Body of pancreas (tissue), 4 donors: Measurements from ENCODE around the gene RAB5IF. TPM values are rescaled to one million over a fixed set of nuclear protein-coding genes. Genes with fewer than 3 reads are reported as not detected.

Source experiments
- ATAC-seq: fragments of 150-250 bp; one replicate; pipeline ENCODE4 v1.9.1; 2016
- DNase-seq, 4 donors: peaks; one replicate each; pipeline ENCODE4 v3.0.0-alpha.2; 2019
- H3K27ac ChIP-seq, 4 donors: fragments of 200-600 bp; sonication (generic); 1 replicate in 3 of 4; 2 replicates in 1 of 4; pipeline versions ENCODE4 v1.5.1 to v1.6.1; 2016 to 2019; ENCODE audit warnings: mild to moderate bottlenecking in 1 of 4, mixed read lengths in 1 of 4, moderate library complexity in 1 of 4
- H3K27me3 ChIP-seq, 2 donors: fragments of 200-600 bp; sonication (generic); one replicate each; pipeline ENCODE4 v1.6.0; 2016; ENCODE audit warnings: mild to moderate bottlenecking in 1 of 2
- H3K36me3 ChIP-seq, 2 donors: fragments of 200-600 bp; sonication (generic); replicated peaks in 1 of 2; 2 replicates each; pipeline ENCODE4 v1.5.1; 2016; ENCODE audit warnings: low read depth in 2 of 2; ENCODE audit not compliant: insufficient read depth in 1 of 2
- H3K4me1 ChIP-seq: fragments of 200-600 bp; sonication (generic); one replicate; pipeline ENCODE4 v1.6.0; 2016
- H3K4me3 ChIP-seq, 2 donors: fragments of 200-600 bp; sonication (generic); 1 replicate in 1 of 2; 2 replicates in 1 of 2; pipeline ENCODE4 v1.5.1; 2016 to 2019
- H3K9me3 ChIP-seq, 3 donors: fragments of 200-600 bp; sonication (generic); 1 replicate in 2 of 3; 2 replicates in 1 of 3; pipeline ENCODE4 v1.5.1; 2016
- POLR2A ChIP-seq, 3 donors: fragments of 450-650 bp; IDR thresholded peaks; one replicate each; pipeline ENCODE4 v1.6.1; 2016; ENCODE audit warnings: antibody characterized with exemption in 3 of 3, mild to moderate bottlenecking in 2 of 3
- WGBS, 2 donors: methylation state at CpG; one replicate each; pipeline ENCODE4 v1.1.5; 2017; 5-methylcytosine and 5-hydroxymethylcytosine counted together
- intact Hi-C: fragments of 100-400 bp; cut with DNase I; formaldehyde crosslinking; loops from one replicate; pipeline ENCODE4 v1.15.1; 2023
- total RNA-seq, 2 donors: library from RNA; depleted of rRNA; stranded (reverse); fragments of >200 nt; gene quantifications; one replicate each; pipeline ENCODE4 v1.1.0, GENCODE V29; 2016
- TF ChIP-seq, protein P1 (sequence below), 7 experiments: fragments of 450-650 bp in 4 of 7; fragments of 200-600 bp in 3 of 7; sonication (generic) in 3 of 7; IDR thresholded peaks; one replicate each; pipeline ENCODE4 v1.5.1; 2016 to 2019; ENCODE audit warnings: antibody characterized with exemption in 7 of 7

Gene RAB5IF
- total RNA-seq, 2 donors from 2014 or later, result 27.0 to 42.0 TPM

DNA sequence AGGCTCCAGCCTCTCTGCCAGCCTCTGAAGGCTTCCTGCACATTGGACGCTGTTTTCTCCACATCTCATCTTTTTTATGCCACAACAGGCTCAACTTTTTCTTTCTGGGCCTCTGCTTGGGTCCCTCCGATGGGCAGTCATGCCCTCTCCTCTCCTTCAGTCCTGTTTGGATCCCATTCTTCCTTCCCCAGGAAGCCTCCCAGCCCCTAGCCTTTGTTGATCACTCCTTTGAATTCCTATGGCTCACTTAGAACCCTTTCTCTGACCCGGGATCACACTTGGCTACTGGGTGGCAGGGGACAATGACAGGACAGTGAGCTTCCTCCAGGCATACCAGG lies 35.9 kb downstream of the RAB5IF start:
- no peaks in the 10 kb centered on the region for H3K4me1 ChIP-seq
- no peak overlapping the region for H3K27ac ChIP-seq
- no peaks in the 10 kb centered on the region for H3K9me3 ChIP-seq
- ATAC-seq (no peak), DNase-seq (no peak)
- intact Hi-C loops, result no loop called here
- no peaks in the 10 kb centered on the region for H3K36me3 ChIP-seq
- no peak overlapping the region for H3K4me3 ChIP-seq
- H3K27me3 ChIP-seq, result no peaks in the 10 kb centered on the region
- 74 to 77% methylated on average over 3 of the region's 3 CpGs for WGBS, 2 donors
- TF ChIP-seq, protein P1, sequence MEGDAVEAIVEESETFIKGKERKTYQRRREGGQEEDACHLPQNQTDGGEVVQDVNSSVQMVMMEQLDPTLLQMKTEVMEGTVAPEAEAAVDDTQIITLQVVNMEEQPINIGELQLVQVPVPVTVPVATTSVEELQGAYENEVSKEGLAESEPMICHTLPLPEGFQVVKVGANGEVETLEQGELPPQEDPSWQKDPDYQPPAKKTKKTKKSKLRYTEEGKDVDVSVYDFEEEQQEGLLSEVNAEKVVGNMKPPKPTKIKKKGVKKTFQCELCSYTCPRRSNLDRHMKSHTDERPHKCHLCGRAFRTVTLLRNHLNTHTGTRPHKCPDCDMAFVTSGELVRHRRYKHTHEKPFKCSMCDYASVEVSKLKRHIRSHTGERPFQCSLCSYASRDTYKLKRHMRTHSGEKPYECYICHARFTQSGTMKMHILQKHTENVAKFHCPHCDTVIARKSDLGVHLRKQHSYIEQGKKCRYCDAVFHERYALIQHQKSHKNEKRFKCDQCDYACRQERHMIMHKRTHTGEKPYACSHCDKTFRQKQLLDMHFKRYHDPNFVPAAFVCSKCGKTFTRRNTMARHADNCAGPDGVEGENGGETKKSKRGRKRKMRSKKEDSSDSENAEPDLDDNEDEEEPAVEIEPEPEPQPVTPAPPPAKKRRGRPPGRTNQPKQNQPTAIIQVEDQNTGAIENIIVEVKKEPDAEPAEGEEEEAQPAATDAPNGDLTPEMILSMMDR (IDR thresholded peaks at IDR 0.05), result no peak
- TF ChIP-seq POLR2A (IDR thresholded peaks at IDR 0.05), result no peak

DNA sequence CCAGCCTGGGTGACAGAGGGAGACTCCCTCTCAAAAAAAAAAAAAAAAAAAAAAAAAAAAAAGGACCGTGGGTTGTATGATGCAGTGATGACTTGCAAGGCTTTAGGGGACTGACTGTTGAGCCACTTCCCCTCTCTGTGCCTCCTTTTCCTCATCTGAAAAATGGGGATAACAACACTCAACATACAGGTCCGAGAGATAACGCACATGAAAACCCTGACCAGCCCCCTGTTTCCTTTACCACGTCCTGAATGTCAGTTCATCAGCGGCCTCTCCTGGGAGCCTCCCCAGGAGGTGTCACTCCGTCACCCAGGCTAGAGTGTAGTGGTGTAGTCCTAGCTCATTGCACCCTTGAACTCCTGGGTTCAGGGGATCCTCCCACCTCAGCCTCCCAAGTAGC lies 36.6 kb downstream of the RAB5IF start:
- no peak overlapping the region for H3K4me3 ChIP-seq
- no peaks in the 10 kb centered on the region for H3K9me3 ChIP-seq
- DNase-seq, result no peak
- no peak overlapping the region for H3K27ac ChIP-seq
- no peaks in the 10 kb centered on the region for H3K36me3 ChIP-seq
- ATAC-seq, result no peak
- 67 to 97% methylated on average over 3 to 5 of the region's 6 CpGs for WGBS, 2 donors
- H3K27me3 ChIP-seq, result no peaks in the 10 kb centered on the region
- intact Hi-C loops, result no loop called here
- no peaks in the 10 kb centered on the region for H3K4me1 ChIP-seq
- TF ChIP-seq, protein P1 (IDR thresholded peaks at IDR 0.05), result no peak
- TF ChIP-seq POLR2A (IDR thresholded peaks at IDR 0.05), result no peak

GRCh38 chr20:36644032-36644705 lies 38.6 kb downstream of the RAB5IF start:
- H3K4me3 ChIP-seq, result no peak overlapping the region
- no peaks in the 10 kb centered on the region for H3K36me3 ChIP-seq
- no peak for TF ChIP-seq POLR2A (IDR thresholded peaks at IDR 0.05)
- TF ChIP-seq, protein P1 (IDR thresholded peaks at IDR 0.05), result no peak
- 68 to 100% methylated on average over 1 to 5 of the region's 5 CpGs for WGBS, 2 donors
- no peaks in the 10 kb centered on the region for H3K27me3 ChIP-seq
- no peaks in the 10 kb centered on the region for H3K9me3 ChIP-seq
- no peaks in the 10 kb centered on the region for H3K4me1 ChIP-seq
- no peak for ATAC-seq
- H3K27ac ChIP-seq, result no peak overlapping the region
- no peak for DNase-seq
- intact Hi-C loops, result no loop called here

DNA sequence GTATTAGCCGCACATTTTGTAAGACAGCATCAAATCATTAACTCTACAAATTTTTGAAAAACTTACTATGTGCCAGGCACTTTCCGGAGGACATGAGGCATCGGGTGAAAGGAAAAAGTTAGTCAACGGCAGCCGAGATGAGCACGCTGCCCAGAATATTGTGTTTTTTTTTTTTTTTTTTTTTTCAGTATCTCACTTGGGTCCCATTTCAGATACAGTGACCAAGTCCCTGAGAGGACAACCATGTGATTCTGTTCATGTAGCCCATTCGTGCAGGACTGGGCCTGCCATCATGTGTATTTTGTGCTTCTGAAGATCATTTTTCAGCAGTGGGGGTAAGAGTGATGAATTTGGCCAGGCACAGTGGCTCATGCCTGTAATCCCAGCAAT lies 39.1 kb downstream of the RAB5IF start:
- Histone ChIP-seq H3K27ac (no peak overlapping the region), H3K4me1 (no peaks in the 10 kb centered on the region), H3K4me3 (no peak overlapping the region), H3K9me3 (no peaks in the 10 kb centered on the region), H3K27me3 (no peaks in the 10 kb centered on the region), H3K36me3 (no peaks in the 10 kb centered on the region)
- no peak for DNase-seq
- TF ChIP-seq, protein P1 (IDR thresholded peaks at IDR 0.05), result no peak
- TF ChIP-seq POLR2A (IDR thresholded peaks at IDR 0.05), result no peak
- intact Hi-C loops, result no loop called here
- ATAC-seq, result no peak
- 79 to 84% methylated on average over 7 of the region's 7 CpGs for WGBS, 2 donors

DNA sequence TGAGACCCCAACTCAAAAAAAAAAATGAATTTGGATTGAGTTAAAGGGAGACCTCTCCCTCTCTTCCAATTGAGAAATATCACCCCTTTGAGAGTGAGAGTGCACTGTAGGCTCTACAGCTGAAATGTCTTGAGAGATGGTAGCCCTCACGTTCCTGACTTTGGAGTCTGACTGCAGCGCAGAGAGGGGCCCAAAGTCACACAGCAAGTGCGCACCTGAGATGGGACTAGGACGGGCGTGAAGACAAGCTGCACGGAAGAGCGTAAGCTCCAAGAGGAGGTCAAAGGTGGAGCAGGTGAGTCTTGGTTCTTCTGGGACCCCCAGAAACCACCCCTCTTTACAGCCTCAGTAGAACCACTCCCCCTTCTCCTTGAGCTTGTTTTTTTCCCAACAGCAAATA lies 39.8 kb downstream of the RAB5IF start:
- Histone ChIP-seq H3K9me3 (no peaks in the 10 kb centered on the region), H3K27me3 (no peaks in the 10 kb centered on the region), H3K36me3 (no peaks in the 10 kb centered on the region), H3K4me1 (no peaks in the 10 kb centered on the region), H3K4me3 (no peak overlapping the region), H3K27ac (no peak overlapping the region)
- 76 to 91% methylated on average over 7 of the region's 7 CpGs for WGBS, 2 donors
- no peak for DNase-seq
- TF ChIP-seq, protein P1 (IDR thresholded peaks at IDR 0.05), result no peak
- no peak for TF ChIP-seq POLR2A (IDR thresholded peaks at IDR 0.05)
- intact Hi-C loops, result no loop called here
- ATAC-seq, result no peak
